HG03521 (cell line): Measurements from ENCODE around the gene ADAM11.
"Not testable (repeated sequence)": the region's sequence is repeated elsewhere in the genome, so short reads cannot be mapped to it uniquely, and the experiment has no call there.

ENCODE experiments used
- ATAC-seq: cut with Tn5 transposase; IDR thresholded peaks from one replicate; pipeline ENCODE4 v1.9.1; 2021; ENCODE audit warnings: mild to moderate bottlenecking, moderate library complexity; ENCODE audit not compliant: unreplicated experiment

The ADAM11 gene

GRCh38 chr17:44758414-44759085, at the start of gene ADAM11:
TSS of gene ADAM11 (plus strand) at chr17:44758988. CDS start at chr17:44759200, 212 bp downstream.
- ATAC-seq, result no peak

- no peak for ATAC-seq
Measured at GRCh38 chr17:44719444-44719843, 39.3 kb upstream of the ADAM11 start.

- ATAC-seq, result no peak
Measured at GRCh38 chr17:44722254-44722653, 36.5 kb upstream of the ADAM11 start.

- ATAC-seq, result not testable (repeated sequence)
Measured at GRCh38 chr17:44726121-44726520, 32.7 kb upstream of the ADAM11 start.

- no peak for ATAC-seq
Measured at GRCh38 chr17:44733753-44734152, 25.0 kb upstream of the ADAM11 start.

GRCh38 chr17:44734272-44734671, 24.5 kb upstream of the ADAM11 start:
- no peak for ATAC-seq

- no peak for ATAC-seq
Measured at GRCh38 chr17:44736551-44737240, 22.1 kb upstream of the ADAM11 start.

GRCh38 chr17:44738214-44738906, 20.4 kb upstream of the ADAM11 start:
- no peak for ATAC-seq

- no peak for ATAC-seq
Measured at GRCh38 chr17:44741316-44741715, 17.5 kb upstream of the ADAM11 start.

- no peak for ATAC-seq
Measured at GRCh38 chr17:44745301-44745700, 13.5 kb upstream of the ADAM11 start.

GRCh38 chr17:44745738-44746137, 13.1 kb upstream of the ADAM11 start:
- not testable (repeated sequence) for ATAC-seq

GRCh38 chr17:44747566-44747965, 11.2 kb upstream of the ADAM11 start:
- no peak for ATAC-seq

GRCh38 chr17:44749076-44749979, 9.5 kb upstream of the ADAM11 start:
- ATAC-seq, result no peak

- ATAC-seq, result no peak
Measured at GRCh38 chr17:44749980-44750318, 8.8 kb upstream of the ADAM11 start.

- ATAC-seq, result no peak
Measured at GRCh38 chr17:44751331-44751730, 7.5 kb upstream of the ADAM11 start.

- ATAC-seq, result no peak
Measured at GRCh38 chr17:44751806-44752205, 7.0 kb upstream of the ADAM11 start.

- ATAC-seq, result no peak
Measured at GRCh38 chr17:44752953-44753861, 5.6 kb upstream of the ADAM11 start.

GRCh38 chr17:44754276-44754675, 4.5 kb upstream of the ADAM11 start:
- ATAC-seq, result no peak

GRCh38 chr17:44755180-44755579, 3.6 kb upstream of the ADAM11 start:
- not testable (repeated sequence) for ATAC-seq
